Activated B cell treated with CpG ODN at 0.5 μM for 24 hours (primary cell): ENCODE data around the gene ZNF184. TPM values are rescaled to one million over a fixed set of nuclear protein-coding genes. Genes with fewer than 3 reads are reported as not detected.
A peak's percentile ranks its signal among the peaks of the same experiment; 100 is the strongest.

ENCODE experiments used
- ATAC-seq: fragments of 200-7000 bp; cut with Tn5 transposase; one replicate; pipeline ENCODE4 v1.10.0; 2021; ENCODE audit warnings: low read depth, mild to moderate bottlenecking, moderate library complexity
- CTCF ChIA-PET: fragments of 350-600 bp; sonication (Branson Sonifier 250); formaldehyde crosslinking; loops from one replicate; lab custom pipeline; 2021; ENCODE audit warnings: antibody characterized with exemption; lab: Charles Lee
- POLR2A ChIA-PET: fragments of 350-600 bp; sonication (Branson Sonifier 250); formaldehyde crosslinking; loops from one replicate; lab custom pipeline; 2021; ENCODE audit warnings: antibody characterized with exemption; lab: Charles Lee
- DNase-seq: peaks from one replicate; pipeline ENCODE4 v3.0.0; 2022
- H3K27ac Mint-ChIP-seq: one replicate; pipeline ENCODE4 v1.8.0; 2020; ENCODE audit warnings: mixed read lengths
- H3K27me3 Mint-ChIP-seq: one replicate; pipeline ENCODE4 v1.8.0; 2021; ENCODE audit warnings: mixed read lengths
- H3K36me3 Mint-ChIP-seq: one replicate; pipeline ENCODE4 v1.8.0; 2021; ENCODE audit warnings: low read depth, mixed read lengths
- H3K4me1 Mint-ChIP-seq: one replicate; pipeline ENCODE4 v1.8.0; 2021; ENCODE audit warnings: mixed read lengths
- H3K4me3 Mint-ChIP-seq: one replicate; pipeline ENCODE4 v1.8.0; 2020; ENCODE audit warnings: mild to moderate bottlenecking, mixed read lengths
- H3K9me3 Mint-ChIP-seq: one replicate; pipeline ENCODE4 v1.8.0; 2020; ENCODE audit warnings: mixed read lengths
- CTCF ChIP-seq: fragments of 200-600 bp; IDR thresholded peaks from one replicate; pipeline ENCODE4 v1.8.0; 2022; ENCODE audit warnings: antibody characterized with exemption, mild to moderate bottlenecking
- intact Hi-C: fragments of 100-400 bp; cut with micrococcal nuclease; formaldehyde crosslinking; loops from one replicate; pipeline ENCODE4 v1.15.1; 2024
- total RNA-seq: library from RNA; stranded (reverse); gene quantifications from 2 replicates; pipeline ENCODE4 v1.2.3, GENCODE V29; 2022

The ZNF184 gene
- total RNA-seq, 1 donor from 2014 or later: 8.1 TPM

GRCh38 chr6:27476090-27476489 lies 3.2 kb upstream of the ZNF184 start:
- Mint-ChIP-seq H3K27me3 (no peaks in the 10 kb centered on the region), H3K27ac (no peak overlapping the region), H3K4me3 (no peak overlapping the region), H3K4me1 (peaks cover 23% of the 10 kb centered on the region), H3K36me3 (peaks cover 8% of the 10 kb centered on the region), H3K9me3 (no peaks in the 10 kb centered on the region)
- no peak for TF ChIP-seq CTCF
- ChIA-PET POLR2A (no interaction called here), CTCF (no interaction called here)
- no peak for ATAC-seq
- intact Hi-C loops: loop anchor here (10.0 kb wide), 8 partner anchors 859 to 1481 kb away; partner anchors contain the start of genes ABT1 and ZSCAN31
- DNase-seq: no peak

GRCh38 chr6:27474672-27475071 lies 1.8 kb upstream of the ZNF184 start:
- no peak for ATAC-seq
- TF ChIP-seq CTCF: no peak
- Mint-ChIP-seq H3K36me3 (peaks cover 16% of the 10 kb centered on the region), H3K27ac (no peak overlapping the region), H3K4me1 (peaks cover 30% of the 10 kb centered on the region), H3K9me3 (no peaks in the 10 kb centered on the region), H3K27me3 (no peaks in the 10 kb centered on the region), H3K4me3 (peak overlapping the region; percentile 9)
- POLR2A ChIA-PET: no interaction called here
- DNase-seq: no peak
- CTCF ChIA-PET: no interaction called here
- intact Hi-C loops: loop anchor here (10.0 kb wide), 8 partner anchors 860 to 1480 kb away; partner anchors contain the start of genes ABT1 and ZSCAN31

GRCh38 chr6:27474172-27474465 lies 1.2 kb upstream of the ZNF184 start:
- H3K4me3 Mint-ChIP-seq: peak overlapping the region; percentile 59
- CTCF ChIA-PET: no interaction called here
- H3K27me3 Mint-ChIP-seq: no peaks in the 10 kb centered on the region
- peaks cover 33% of the 10 kb centered on the region for H3K4me1 Mint-ChIP-seq
- no peak for DNase-seq
- H3K27ac Mint-ChIP-seq: no peak overlapping the region
- POLR2A ChIA-PET: interaction anchor here (0.6 to 1.8 kb wide), 2 partner anchors 286 to 297 kb away, joined by 3 to 10 read pairs; no protein-coding TSS in a partner anchor
- intact Hi-C loops: loop anchor here (10.0 kb wide), 8 partner anchors 861 to 1479 kb away; partner anchors contain the start of genes ABT1 and ZSCAN31
- TF ChIP-seq CTCF: no peak
- H3K36me3 Mint-ChIP-seq: peaks cover 22% of the 10 kb centered on the region
- no peaks in the 10 kb centered on the region for H3K9me3 Mint-ChIP-seq
- ATAC-seq: no peak

- H3K4me1 Mint-ChIP-seq: peaks cover 35% of the 10 kb centered on the region
- no peaks in the 10 kb centered on the region for H3K9me3 Mint-ChIP-seq
- H3K4me3 Mint-ChIP-seq: peak overlapping the region; percentile 95
- H3K27me3 Mint-ChIP-seq: no peaks in the 10 kb centered on the region
- no peak for TF ChIP-seq CTCF
- POLR2A ChIA-PET: interaction anchor here (0.6 to 1.9 kb wide), 20 partner anchors 23 to 1480 kb away, joined by 3 to 16 read pairs (median 5); partner anchors contain the start of genes HMGN4 and ZNF391
- ATAC-seq: no peak
- DNase-seq: no peak
- H3K36me3 Mint-ChIP-seq: peaks cover 41% of the 10 kb centered on the region
- CTCF ChIA-PET: interaction anchor here (1.1 kb wide), 1 partner anchor 165 kb away, joined by 3 read pairs; no protein-coding TSS in a partner anchor
- intact Hi-C loops: loop anchor here (2.0 to 10.0 kb wide), 9 partner anchors 863 to 1477 kb away; partner anchors contain the start of genes ABT1, ZSCAN12 and ZSCAN31
- H3K27ac Mint-ChIP-seq: peak overlapping the region; percentile 95
Measured at GRCh38 chr6:27472182-27472616, 706 bp downstream of the ZNF184 start.

- no peak for TF ChIP-seq CTCF
- ChIA-PET POLR2A (interaction anchor here (1.5 to 1.9 kb wide), 2 partner anchors 31 to 422 kb away, joined by 3 to 16 read pairs; a partner anchor contains a TSS), CTCF (no interaction called here)
- Mint-ChIP-seq H3K9me3 (no peaks in the 10 kb centered on the region), H3K27ac (peak overlapping the region; percentile 95), H3K4me1 (peaks cover 32% of the 10 kb centered on the region), H3K36me3 (peaks cover 47% of the 10 kb centered on the region), H3K4me3 (peak overlapping the region; percentile 95), H3K27me3 (no peaks in the 10 kb centered on the region)
- intact Hi-C loops: loop anchor here (2.0 to 10.0 kb wide), 9 partner anchors 863 to 1477 kb away; partner anchors contain the start of genes ABT1, ZSCAN12 and ZSCAN31
- DNase-seq (no peak), ATAC-seq (no peak)
Measured at GRCh38 chr6:27471365-27472115, 1.4 kb downstream of the ZNF184 start.
